Measurements from ENCODE around the gene MLX.

The MLX gene

DNA sequence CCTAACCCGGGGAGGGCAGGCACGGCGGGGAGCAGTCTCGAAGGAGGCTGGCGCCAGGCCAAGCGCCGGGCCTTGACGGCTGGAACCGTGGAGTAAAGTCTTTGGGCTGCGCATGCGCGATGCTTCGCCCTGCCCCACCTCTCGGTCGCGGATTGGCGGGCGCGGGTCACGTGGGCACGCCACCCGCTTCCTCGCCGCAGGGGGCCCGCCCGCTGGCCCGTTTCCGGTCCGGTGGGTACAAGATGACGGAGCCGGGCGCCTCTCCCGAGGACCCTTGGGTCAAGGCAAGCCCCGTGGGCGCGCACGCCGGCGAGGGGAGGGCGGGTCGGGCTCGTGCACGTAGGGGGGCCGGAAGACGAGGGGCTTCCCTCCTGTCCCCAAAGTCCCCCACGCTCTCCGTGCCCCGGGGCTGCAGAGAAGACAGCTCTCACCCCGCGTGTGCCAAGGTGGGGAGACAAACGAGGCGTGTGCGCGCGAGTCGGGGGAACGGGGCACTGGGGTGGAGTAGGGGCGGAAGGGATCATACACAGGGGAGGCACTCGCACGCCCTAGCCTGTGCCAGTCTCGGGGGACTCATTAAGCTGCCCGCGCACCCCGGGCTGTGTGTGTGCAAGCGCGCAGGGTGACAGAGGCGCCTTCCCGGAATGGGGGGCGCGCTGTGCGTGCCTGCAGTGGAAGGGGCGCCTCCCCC is at the start of gene MLX:
Gene MLX, plus strand, starts transcription at position 218 of the 691 bp plus-strand sequence. Its CDS starts 25 bp downstream, at position 243.
- no peak for FAIRE-seq

DNA sequence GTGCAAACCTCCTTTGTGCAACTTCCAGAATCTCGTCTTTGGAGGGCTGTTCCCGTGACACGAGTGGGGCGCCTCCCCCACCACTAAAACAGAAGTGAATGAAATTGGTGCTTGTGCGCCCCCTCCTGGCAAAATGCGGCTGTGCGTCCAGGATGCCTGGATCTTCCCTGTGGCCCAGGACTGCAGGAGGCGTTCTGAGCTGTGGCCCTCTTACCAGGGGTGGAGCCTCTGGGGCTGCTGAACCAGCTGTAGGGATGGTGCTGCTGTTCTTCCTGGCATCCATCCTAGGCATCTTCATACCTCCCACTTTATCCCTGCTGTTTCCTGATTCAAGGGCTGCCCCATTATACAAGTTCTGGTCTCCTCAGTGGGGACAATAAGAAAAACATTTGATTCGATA is 49.4 kb upstream of the MLX start:
- no peak for FAIRE-seq

- FAIRE-seq, result no peak
These were observed 48.7 kb upstream of the MLX start for GRCh38 chr17:42518046-42518754.

- FAIRE-seq, result no peak
These were observed 48.0 kb upstream of the MLX start for GRCh38 chr17:42518755-42519545.

DNA sequence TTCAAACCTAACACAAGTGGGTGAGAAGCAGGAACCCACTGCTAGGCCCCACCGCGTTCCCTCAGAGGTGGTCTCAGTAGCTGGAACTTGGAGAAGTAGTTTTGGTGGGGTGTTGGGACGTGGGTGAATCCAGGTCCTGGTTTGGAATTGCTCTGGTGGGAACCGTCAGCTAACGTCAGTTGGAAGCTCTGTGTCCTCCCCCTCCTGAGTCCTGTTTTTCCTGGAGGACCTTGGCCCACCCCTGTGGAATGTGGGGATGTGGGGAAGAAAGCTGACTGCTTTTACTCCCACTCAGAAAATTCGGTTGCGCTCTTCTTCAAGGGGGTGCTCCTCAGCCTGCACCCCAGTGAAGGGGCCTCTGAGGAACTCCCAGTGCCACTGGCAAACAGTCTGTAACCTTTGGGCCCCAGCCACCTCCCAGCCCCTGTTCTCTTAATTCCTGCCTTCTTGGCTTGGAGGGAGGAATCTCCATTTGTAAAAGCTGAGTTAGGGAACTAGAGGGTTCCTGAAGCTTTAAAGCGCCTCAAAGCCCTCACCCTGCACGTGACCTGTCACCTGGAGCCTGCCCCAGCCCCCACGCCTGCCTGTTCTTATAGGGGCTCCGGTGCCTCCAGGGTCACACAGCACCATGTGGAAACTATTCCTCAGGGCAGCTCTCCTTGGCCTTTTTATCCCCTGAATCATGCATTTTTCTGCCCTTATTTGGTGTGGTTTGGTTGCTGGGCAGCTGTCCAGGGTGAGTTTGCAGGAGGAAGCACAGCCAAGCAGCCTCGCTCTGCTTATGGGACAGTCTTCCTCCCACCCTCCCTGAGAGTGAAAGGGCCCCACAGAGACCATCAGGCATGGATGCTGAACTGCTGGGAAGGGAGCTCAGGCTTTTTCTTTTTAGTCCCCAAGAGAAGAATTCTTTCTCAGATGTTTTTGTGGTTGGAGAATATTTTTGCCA is 47.1 kb upstream of the MLX start:
- FAIRE-seq, result no peak

DNA sequence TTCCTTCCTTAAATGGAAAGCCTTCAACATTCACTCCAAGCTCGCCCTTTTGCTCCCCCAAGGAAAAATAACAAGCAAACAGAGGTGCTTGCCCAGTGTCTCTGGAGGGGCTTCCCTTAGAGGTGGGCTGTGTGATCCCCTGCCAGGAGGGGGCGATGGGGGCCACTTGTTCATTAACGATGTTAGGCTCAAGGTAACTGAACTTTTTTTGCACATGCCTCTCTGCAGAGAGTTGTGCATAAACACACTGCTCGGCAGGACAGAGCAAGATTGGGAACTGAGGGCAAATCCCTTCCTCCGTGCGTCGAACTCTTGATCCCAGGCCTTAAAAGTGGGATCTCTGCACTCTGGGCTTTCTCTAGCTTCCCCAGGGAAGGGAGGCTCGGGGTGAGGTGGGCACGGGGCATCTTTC is 46.4 kb upstream of the MLX start:
- no peak for FAIRE-seq

GRCh38 chr17:42521036-42521435 is 45.9 kb upstream of the MLX start:
- no peak for FAIRE-seq

DNA sequence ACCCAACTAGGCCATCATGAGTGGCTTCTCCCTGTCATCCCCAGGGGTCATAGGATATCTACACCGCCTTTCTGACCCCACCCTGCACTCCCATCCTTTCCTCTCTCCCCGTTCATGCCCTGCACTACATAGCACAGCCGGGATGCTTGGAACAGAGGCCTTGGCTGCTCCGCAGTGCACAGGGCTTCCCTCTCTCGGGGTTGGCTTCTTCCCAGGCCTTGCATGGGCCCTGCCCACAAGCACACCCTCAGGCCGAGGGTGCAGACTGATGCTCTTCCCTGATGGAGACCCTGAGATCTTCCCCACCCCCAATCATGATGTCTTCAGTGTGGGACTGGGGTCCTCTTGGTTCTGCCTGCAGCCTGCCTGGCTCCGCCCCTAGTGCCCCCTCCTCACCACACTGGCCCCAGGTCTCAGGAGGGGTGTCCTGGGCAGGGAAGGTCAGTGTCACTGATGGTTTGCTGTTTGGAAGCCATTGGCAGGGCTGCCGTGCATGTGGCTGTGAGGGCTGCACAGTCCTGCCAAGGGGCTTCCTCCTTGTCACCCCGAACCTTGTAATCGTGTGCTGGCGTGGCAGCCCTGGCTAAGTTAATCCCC is 45.1 kb upstream of the MLX start:
- FAIRE-seq, result no peak

DNA sequence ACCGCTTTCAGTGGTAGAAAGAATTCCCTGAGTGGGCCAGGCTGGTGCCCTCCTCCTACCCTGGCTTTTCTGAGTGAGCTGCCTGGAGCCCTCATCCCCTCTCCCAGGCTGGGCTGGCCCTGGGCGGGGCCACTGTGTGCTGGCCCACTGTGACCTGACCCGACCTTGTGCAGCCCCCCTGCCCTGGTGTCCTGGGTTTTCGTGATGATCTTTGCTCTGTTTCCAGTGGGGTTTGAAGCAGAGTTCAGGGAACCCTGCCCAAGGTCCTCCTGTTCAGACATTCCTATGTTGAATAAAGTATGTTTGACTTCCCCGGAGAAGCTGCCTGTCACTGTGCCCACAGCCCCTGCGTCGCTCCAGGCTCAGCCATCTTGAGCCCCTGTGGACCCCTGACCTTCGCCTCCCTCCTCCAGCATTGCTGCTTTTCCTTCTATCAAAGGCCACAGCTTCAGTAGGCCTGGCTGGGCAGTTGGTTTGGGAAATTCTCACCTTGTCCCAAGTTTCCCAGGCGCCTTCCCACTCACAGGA is 44.6 kb upstream of the MLX start:
- FAIRE-seq, result no peak

GRCh38 chr17:42522798-42523278 is 44.1 kb upstream of the MLX start:
- FAIRE-seq, result no peak

DNA sequence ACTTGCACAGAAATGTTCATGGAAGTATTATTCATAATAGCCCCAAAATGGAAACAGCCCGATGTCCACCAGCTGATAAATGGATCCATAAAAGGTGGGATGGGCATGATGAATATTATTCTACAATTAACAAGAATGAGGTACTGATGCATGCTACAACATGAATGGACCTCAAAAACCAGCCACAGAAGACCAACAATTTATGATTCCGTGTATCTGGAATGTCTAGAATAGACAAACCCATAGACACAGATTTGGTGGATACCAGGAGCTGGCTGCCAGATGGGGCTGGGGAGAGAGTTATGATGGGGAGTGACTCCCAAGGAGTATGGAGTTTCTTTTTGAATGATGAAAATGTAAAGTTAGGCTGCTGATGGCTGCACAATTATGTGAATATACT is 41.7 kb upstream of the MLX start:
- no peak for FAIRE-seq

- no peak for FAIRE-seq
These were observed 40.9 kb upstream of the MLX start for GRCh38 chr17:42526031-42526444.

DNA sequence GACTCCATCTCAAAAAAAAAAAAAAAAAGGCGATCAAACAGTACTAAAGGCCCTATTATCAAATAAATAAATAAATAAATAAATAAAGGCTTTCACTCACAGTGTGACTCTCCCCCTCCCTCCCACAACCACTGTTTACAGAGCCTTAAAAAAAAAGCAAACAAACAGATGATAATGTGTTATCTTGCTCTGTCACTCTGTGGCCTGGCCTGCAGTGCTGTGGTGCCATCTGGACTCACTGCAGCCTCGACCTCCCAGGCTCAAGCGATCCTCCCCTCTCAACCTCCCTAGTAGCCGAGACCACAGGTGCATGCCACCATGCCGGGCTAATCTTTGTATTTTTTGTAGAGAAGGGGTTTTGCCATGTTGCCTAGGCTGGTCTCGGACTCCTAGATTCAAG is 39.0 kb upstream of the MLX start:
- FAIRE-seq, result no peak

- FAIRE-seq, result no peak
These were observed 37.8 kb upstream of the MLX start for GRCh38 chr17:42529061-42529460.

- FAIRE-seq, result no peak
These were observed 35.9 kb upstream of the MLX start for GRCh38 chr17:42530952-42531454.

DNA sequence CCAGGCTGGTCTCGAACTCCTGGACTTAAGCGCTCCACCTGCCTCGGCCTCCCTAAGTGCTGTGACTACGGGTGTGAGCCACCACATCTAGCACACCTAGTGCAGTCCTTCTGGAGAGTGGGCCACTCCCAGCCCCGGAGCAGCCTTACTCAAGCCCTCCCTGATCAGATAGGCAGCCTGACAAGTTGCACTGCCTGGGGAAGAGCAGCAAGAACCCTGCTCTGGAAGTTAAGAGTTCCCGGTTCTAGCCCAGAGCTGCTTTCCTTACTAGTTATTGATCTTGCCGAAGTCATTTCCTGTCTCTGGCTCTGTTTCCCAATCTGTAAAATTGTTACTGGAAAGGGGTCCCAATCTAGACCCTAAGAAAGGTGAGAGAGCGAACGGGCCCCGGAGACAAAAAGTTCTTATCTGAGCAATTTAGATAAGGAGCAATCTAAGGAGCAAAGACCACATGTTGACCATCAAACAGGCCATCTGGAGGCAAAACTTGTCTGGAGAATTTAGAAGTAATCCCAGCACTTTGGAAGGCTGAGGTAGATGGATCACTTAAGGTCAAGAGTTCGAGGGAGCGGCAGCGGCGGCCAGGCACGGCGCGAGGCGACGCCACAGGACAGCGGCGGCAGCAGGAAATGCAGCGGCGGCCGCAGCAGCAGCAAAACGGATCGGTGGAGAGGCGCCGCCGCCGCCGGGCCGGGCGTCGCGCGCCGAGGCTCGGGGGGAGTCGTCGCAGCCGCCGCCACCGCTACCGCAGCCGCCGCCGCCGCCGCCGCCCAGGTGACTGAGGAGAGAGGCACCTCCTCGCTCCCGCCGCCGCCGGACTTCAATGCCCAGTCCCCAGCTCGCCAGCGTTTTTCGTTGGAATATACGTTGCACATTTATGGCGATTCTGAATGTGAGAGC is 35.2 kb upstream of the MLX start:
- FAIRE-seq, result no peak

GRCh38 chr17:42535155-42536047 is 31.5 kb upstream of the MLX start:
- FAIRE-seq, result no peak

- no peak for FAIRE-seq
These were observed 30.9 kb upstream of the MLX start, which contains the start of gene NAGLU for GRCh38 chr17:42536048-42536371. Gene NAGLU (plus strand): TSS chr17:42536241. CDS start chr17:42536273, 32 bp downstream.

Measured in islet of Langerhans (tissue), 1 donor.